BLaER1 (cell line): Measurements from ENCODE around the gene CDC27.
"Not testable (repeated sequence)": the region's sequence is repeated elsewhere in the genome, so short reads cannot be mapped to it uniquely, and the experiment has no call there.

Experiments used
- H3K27ac ChIP-seq: shearing (Covaris generic); formaldehyde crosslinking; 2 replicates; pipeline ENCODE4 v1.8.1; 2022
- H3K27me3 ChIP-seq: shearing (Covaris generic); formaldehyde crosslinking; 2 replicates; pipeline ENCODE4 v1.8.1; 2022
- H3K36me3 ChIP-seq: shearing (Covaris generic); formaldehyde crosslinking; 2 replicates; pipeline ENCODE4 v1.8.1; 2022
- H3K4me1 ChIP-seq: shearing (Covaris generic); formaldehyde crosslinking; 2 replicates; pipeline ENCODE4 v1.8.1; 2022
- H3K4me2 ChIP-seq: shearing (Covaris generic); formaldehyde crosslinking; 2 replicates; pipeline ENCODE4 v1.8.1; 2022
- H3K4me3 ChIP-seq: shearing (Covaris generic); formaldehyde crosslinking; 2 replicates; pipeline ENCODE4 v1.8.1; 2022
- H3K9ac ChIP-seq: shearing (Covaris generic); formaldehyde crosslinking; 2 replicates; pipeline ENCODE4 v1.8.1; 2022
- H3K9me3 ChIP-seq: shearing (Covaris generic); formaldehyde crosslinking; 2 replicates; pipeline ENCODE4 v1.8.1; 2022
- H4K20me1 ChIP-seq: shearing (Covaris generic); formaldehyde crosslinking; 2 replicates; pipeline ENCODE4 v1.8.1; 2022
- Cebpa-rat ChIP-seq: shearing (Covaris generic); IDR thresholded peaks from 2 replicates; pipeline ENCODE4 v1.8.1; 2022

CDC27 gene

DNA sequence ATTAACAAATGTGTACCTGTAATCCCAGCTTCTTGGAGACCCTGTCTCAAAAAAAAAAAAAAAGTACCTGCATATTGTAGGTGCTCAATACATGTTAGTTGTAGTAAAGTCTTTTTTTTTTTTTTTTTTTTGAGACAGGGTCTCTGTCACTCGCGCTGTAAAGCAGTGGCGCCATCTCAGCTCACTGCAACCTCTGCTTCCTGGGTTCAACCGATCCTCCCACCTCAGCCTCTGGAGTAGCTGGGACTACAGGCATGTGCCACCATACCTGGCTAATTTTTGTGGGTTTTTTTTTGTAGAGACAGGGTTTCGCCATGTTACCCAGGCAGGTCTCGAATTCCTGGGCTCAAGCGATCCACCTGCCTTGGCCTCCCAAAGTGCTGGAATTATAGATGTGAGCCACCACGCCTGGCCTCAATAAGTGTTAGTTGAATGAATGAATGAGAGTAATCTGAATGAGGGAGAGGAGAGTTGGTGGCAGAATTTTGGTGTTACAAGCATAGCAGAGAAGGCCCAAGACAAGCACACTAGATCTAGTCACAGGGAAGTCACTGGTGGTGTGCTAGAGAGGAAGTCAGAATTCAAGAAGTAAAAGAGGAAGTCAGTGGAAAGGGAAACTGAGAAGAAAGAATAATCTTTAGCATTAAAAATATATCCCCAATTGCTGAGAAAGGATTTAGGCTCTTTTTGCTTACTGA is 10.7 kb upstream of the CDC27 start:
- Histone ChIP-seq H3K36me3 (no peaks in the 10 kb centered on the region), H3K4me3 (no peak overlapping the region), H3K27ac (peak overlapping the region; percentile 66)

DNA sequence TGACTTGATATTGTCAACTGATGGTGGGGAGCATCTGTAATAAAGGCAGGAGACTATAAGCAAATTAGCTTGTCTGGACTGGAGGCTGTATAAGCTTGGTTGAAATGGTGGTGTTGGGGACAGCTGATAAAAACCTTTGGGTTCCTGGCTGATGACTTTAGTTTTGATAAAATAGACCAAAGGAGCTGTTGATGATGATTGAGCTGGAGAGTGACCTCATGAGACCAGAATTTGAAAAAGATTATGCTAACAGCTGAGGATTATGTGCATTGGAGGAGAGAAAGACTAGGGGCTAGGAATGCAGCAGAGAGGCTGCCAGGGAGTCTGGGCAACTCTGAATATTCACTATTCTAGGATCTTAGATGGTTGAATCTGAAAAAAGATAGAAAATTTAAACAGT is 8.7 kb upstream of the CDC27 start:
- Histone ChIP-seq H4K20me1 (no peaks in the 10 kb centered on the region), H3K9me3 (peaks cover 7% of the 10 kb centered on the region), H3K4me2 (no peak overlapping the region), H3K4me1 (peaks cover 48% of the 10 kb centered on the region), H3K4me3 (no peak overlapping the region), H3K9ac (no peak overlapping the region), H3K36me3 (no peaks in the 10 kb centered on the region), H3K27me3 (no peaks in the 10 kb centered on the region), H3K27ac (no peak overlapping the region)
- no peak for TF ChIP-seq Cebpa-rat

More for the DNA sequence above, 10.7 kb upstream of the CDC27 start:
- peaks cover 9% of the 10 kb centered on the region for H3K9me3 ChIP-seq
- no peaks in the 10 kb centered on the region for H3K27me3 ChIP-seq
- H4K20me1 ChIP-seq: no peaks in the 10 kb centered on the region
- TF ChIP-seq Cebpa-rat: no peak
- H3K4me1 ChIP-seq: peaks cover 48% of the 10 kb centered on the region
- no peak overlapping the region for H3K9ac ChIP-seq
- H3K4me2 ChIP-seq: peak overlapping the region; percentile 69

DNA sequence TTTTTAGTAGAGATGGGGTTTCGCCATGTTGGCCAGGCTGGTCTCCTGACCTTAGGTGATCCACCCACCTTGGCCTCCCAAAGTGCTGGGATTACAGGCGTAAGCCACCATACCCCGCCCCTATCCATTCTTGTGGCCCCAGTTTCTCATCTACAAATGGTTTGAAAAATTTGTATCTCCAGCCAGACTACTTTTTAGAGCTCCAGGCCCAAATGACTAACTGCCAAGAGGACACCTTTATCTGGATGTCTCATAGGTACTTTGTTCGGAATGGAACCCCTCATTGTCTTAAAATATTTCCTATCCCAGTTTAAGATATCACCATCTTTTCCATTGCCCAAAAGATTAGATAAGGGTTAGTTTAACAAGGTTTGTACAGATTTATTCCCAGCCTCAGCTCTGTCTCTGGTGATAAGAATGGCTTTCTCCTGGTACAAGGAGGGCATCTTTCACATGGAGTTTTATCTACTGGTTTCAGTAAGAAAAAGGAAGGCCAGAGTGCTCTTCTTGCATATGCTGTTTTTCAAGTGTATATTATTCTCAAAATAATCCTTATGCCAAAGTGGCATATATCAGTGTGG is 4.9 kb upstream of the CDC27 start:
- Histone ChIP-seq H3K27me3 (no peaks in the 10 kb centered on the region), H3K4me3 (0 out of 2 replicates have a peak overlapping the region, but pooled peaks have one; percentile 5), H3K36me3 (no peaks in the 10 kb centered on the region), H3K27ac (no peak overlapping the region), H4K20me1 (no peaks in the 10 kb centered on the region), H3K4me1 (peaks cover 42% of the 10 kb centered on the region), H3K9ac (no peak overlapping the region), H3K4me2 (peak overlapping the region; percentile 81), H3K9me3 (peaks cover 26% of the 10 kb centered on the region)
- TF ChIP-seq Cebpa-rat: no peak

DNA sequence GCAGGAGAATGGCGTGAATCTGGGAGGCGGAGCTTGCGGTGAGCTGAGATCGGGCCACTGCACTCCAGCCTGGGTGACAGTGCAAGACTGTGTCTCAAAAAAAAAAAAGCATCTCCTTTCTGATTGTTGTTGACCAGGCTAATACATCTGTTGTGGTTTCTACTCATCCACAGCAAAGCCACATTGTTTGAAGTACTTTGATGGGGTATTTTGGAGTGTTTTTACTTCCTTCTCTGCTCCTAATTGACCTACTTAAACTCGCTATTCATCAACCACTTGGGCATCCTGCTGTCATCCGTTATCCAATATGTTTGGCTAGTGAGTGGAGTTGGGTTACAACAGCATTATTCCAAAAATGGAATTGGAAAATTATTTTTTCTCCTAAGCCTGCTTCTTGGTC is 3.5 kb upstream of the CDC27 start:
- Histone ChIP-seq H3K9ac (no peak overlapping the region), H3K27me3 (no peaks in the 10 kb centered on the region), H3K4me3 (no peak overlapping the region; the same call in 1 of the 2 replicates), H3K27ac (peak overlapping the region; percentile 63; the same call in 1 of the 2 replicates), H3K4me2 (peak overlapping the region; percentile 81), H3K9me3 (peaks cover 26% of the 10 kb centered on the region), H3K36me3 (no peaks in the 10 kb centered on the region), H4K20me1 (peaks cover 10% of the 10 kb centered on the region), H3K4me1 (peaks cover 48% of the 10 kb centered on the region)
- no peak for TF ChIP-seq Cebpa-rat

DNA sequence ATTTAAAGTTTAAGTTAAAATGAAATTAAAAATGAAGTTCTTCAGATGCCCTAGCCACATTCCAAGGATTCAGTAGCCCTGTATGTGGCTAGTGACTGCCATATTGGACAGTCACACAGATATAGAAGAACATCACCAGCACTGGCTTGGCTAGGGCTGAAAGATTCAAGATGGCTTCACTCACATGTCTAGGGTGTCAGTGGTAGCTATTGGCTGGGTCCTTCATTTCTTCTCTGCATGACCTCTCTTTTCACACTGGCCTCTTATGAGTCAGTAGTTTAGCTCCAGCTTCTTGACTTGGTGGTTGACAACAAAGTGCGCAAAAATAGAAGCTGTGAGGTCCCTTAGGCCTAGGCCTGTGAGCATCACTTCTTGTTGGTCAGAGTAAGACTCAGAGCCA is 1.7 kb upstream of the CDC27 start:
- Histone ChIP-seq H3K4me3 (no peak overlapping the region), H3K27me3 (no peaks in the 10 kb centered on the region), H3K27ac (no peak overlapping the region), H3K4me2 (no peak overlapping the region), H3K4me1 (peaks cover 65% of the 10 kb centered on the region), H3K9me3 (peaks cover 29% of the 10 kb centered on the region), H4K20me1 (peaks cover 28% of the 10 kb centered on the region), H3K9ac (no peak overlapping the region), H3K36me3 (peaks cover 5% of the 10 kb centered on the region; the same call in 1 of the 2 replicates)
- no peak for TF ChIP-seq Cebpa-rat

DNA sequence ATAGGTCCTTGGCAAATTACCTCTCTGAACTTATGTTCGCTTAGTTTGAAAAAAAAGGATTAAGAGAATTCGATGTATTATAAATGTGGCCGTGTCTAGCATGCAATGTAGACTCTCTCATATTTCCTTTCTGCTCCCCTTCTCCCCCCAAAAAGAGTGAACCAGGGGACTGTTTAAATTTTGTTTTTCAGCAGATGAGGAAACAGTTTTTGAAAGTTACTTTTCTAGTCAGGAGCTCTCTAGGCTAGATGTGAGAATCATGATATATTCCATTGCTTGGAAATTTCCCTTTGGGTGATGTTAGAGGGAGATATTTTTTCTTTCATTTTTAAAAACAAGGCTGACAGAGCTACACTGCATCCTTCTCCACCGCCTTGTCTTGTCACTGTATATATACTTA is 1.1 kb upstream of the CDC27 start:
- H3K4me3 ChIP-seq: no peak overlapping the region
- H3K4me1 ChIP-seq: peaks cover 68% of the 10 kb centered on the region
- no peaks in the 10 kb centered on the region for H3K27me3 ChIP-seq
- peaks cover 9% of the 10 kb centered on the region for H3K36me3 ChIP-seq
- H3K9me3 ChIP-seq: peaks cover 28% of the 10 kb centered on the region
- H4K20me1 ChIP-seq: peaks cover 33% of the 10 kb centered on the region
- TF ChIP-seq Cebpa-rat: no peak
- no peak overlapping the region for H3K9ac ChIP-seq
- H3K27ac ChIP-seq: no peak overlapping the region
- peak overlapping the region; percentile 74; the same call in 1 of the 2 replicates for H3K4me2 ChIP-seq

DNA sequence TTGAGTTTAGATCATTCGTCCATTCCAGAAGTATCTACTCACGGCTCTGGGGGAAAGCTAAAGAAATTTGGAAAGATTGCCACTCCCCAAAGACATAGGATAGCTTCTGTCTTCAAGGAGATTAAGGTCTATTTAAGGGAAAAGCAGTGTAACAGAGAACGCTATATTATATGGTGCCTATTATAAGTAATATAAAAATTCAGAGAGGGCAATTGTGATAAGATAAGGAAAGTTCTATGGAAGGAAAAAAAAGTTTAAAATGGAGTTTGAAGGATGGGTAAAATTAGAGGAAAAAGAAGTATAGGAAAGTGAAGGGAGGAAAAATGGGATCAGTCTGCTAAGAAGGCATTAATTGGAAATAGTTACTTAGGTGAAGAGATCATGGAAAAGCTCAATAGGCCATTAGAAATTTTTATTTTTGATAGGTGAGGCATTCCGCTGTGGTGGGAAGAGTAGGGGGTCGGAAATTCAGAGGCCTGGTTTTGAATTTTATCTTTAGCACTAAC is 690 bp upstream of the CDC27 start:
- H3K9me3 ChIP-seq: peaks cover 27% of the 10 kb centered on the region

DNA sequence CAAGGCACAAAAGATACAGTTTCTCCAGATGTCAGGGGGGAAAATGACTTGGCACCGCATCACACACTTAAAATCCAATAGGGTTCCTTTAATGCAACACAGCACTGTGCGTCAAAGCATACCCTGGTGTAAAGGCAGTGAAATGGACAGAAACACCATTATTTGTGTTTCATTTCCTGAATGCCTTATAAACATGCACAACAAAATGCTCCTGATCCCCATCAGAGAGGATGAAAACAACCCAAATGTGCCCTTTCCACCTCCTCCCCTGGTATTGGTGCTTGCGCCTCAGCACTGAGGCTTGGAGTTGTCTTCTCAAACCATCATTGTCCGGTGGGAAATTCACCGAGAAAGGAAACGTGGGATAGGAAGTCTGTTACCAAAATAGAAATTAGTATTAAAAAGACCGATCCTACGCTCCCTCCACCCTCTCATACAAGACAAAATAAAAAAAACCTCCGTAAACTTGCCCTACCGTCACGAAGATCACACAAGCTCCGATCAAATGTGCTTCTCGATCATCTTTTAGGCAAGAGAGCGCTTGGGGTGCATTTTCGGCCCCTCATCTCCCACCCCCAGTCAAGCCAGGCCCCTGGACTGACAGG is 722 bp downstream of the CDC27 start:
- peaks cover 12% of the 10 kb centered on the region for H3K36me3 ChIP-seq
- peaks cover 52% of the 10 kb centered on the region for H4K20me1 ChIP-seq
- H3K4me3 ChIP-seq: peak overlapping the region; percentile 85
- no peak for TF ChIP-seq Cebpa-rat
- peaks cover 27% of the 10 kb centered on the region for H3K9me3 ChIP-seq
- H3K4me2 ChIP-seq: peak overlapping the region; percentile 90
- H3K27ac ChIP-seq: peak overlapping the region; percentile 97
- peak overlapping the region; percentile 98 for H3K9ac ChIP-seq
- H3K27me3 ChIP-seq: no peaks in the 10 kb centered on the region
- H3K4me1 ChIP-seq: peaks cover 59% of the 10 kb centered on the region

More for the DNA sequence above, 690 bp upstream of the CDC27 start:
- H3K36me3 ChIP-seq: peaks cover 12% of the 10 kb centered on the region
- TF ChIP-seq Cebpa-rat: no peak
- 0 out of 2 replicates have a peak overlapping the region, but pooled peaks have one; percentile 42 for H3K9ac ChIP-seq
- peaks cover 38% of the 10 kb centered on the region for H4K20me1 ChIP-seq
- H3K4me3 ChIP-seq: peak overlapping the region; percentile 85
- peak overlapping the region; percentile 74 for H3K4me2 ChIP-seq
- no peaks in the 10 kb centered on the region for H3K27me3 ChIP-seq
- no peak overlapping the region; the same call in 1 of the 2 replicates for H3K27ac ChIP-seq
- peaks cover 65% of the 10 kb centered on the region for H3K4me1 ChIP-seq

DNA sequence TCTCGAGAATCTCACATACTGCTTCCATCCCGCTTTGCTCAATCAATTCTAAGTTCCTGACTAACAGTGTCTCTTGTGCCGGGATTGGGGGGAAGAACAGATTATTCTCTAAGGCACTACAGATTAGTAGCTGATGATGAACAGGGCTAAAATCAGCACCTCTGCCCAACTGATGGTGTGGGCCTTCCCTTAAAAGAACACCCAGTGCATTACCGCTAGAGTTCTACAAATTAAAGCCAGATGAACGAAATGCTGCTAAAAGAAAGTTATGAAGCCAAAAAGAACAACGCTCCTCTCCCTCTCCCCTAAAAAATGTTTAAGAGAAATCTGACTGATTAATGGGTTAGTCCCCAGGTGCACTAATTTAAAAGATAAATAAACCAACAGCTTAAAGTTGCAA is 4.4 kb downstream of the CDC27 start:
- no peak overlapping the region for H3K4me2 ChIP-seq
- H3K36me3 ChIP-seq: peaks cover 34% of the 10 kb centered on the region
- no peak overlapping the region for H3K9ac ChIP-seq
- no peak overlapping the region for H3K27ac ChIP-seq
- no peak for TF ChIP-seq Cebpa-rat
- peaks cover 89% of the 10 kb centered on the region for H4K20me1 ChIP-seq
- no peak overlapping the region for H3K4me3 ChIP-seq
- no peaks in the 10 kb centered on the region for H3K27me3 ChIP-seq
- H3K9me3 ChIP-seq: peaks cover 6% of the 10 kb centered on the region; the same call in 1 of the 2 replicates
- peaks cover 49% of the 10 kb centered on the region for H3K4me1 ChIP-seq

DNA sequence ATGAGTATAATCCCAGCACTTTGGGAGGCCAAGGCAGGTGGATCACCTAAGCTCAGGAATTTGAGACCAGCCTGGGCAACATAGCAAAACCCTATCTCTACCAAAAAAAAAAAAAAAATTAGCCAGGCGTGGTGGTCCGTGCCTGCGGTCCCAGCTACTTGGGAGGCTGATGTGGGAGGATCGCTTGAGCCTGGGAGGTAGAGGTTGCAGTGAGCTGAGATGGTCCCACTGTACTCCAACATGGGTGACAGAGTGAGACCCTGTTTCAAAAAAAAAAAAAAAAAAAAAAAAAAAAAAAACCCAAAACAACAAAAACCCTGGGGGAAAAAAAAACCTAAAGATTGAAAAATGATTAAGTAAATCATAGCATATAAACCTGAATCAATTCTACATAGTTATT is 8.1 kb downstream of the CDC27 start:
- H3K4me2 ChIP-seq, H3K9ac ChIP-seq, H3K4me3 ChIP-seq, H3K27me3 ChIP-seq, H3K27ac ChIP-seq, H3K9me3 ChIP-seq: not testable (repeated sequence)
- peaks cover 68% of the 10 kb centered on the region for H3K36me3 ChIP-seq
- H4K20me1 ChIP-seq: peaks cover 100% of the 10 kb centered on the region
- H3K4me1 ChIP-seq: peaks cover 30% of the 10 kb centered on the region
